IMR-90 (cell line): ENCODE measurements around the gene NELFCD. TPM values are rescaled to one million over a fixed set of nuclear protein-coding genes. Genes with fewer than 3 reads are reported as not detected.

ENCODE experiments used
- ATAC-seq: fragments of 200-7000 bp; cut with Tn5 transposase; 2 replicates; pipeline ENCODE4 v1.9.1; 2020; ENCODE audit warnings: low read depth, mild to moderate bottlenecking, moderate library complexity
- BruUV-seq: library from RNA; stranded (reverse); fragments of 400-500 nt; replicated peaks from 2 replicates; lab custom pipeline; 2021; lab: Mats Ljungman, UMichigan
- CTCF ChIA-PET: fragments of 300-600 bp; formaldehyde crosslinking; extraction: SDS; loops from one replicate; lab custom pipeline; 2021; ENCODE audit warnings: antibody characterized with exemption; lab: Yijun Ruan, JAX
- POLR2A ChIA-PET: fragments of 300-600 bp; sonication (Branson Sonifier 250); formaldehyde crosslinking; loops from one replicate; lab custom pipeline; 2022; ENCODE audit warnings: antibody characterized with exemption; ENCODE audit not compliant: unreplicated experiment; lab: Charles Lee
- DNase-seq: peaks from one replicate; pipeline ENCODE4 v3.0.0; 2013
- H2AFZ ChIP-seq: replicated peaks from 2 replicates; pipeline ENCODE3; 2013; ENCODE audit warnings: low read length, mild to moderate bottlenecking; ENCODE audit not compliant: poor library complexity
- H2AK5ac ChIP-seq: 2 replicates; pipeline ENCODE4 v1.6.1; 2013; ENCODE audit warnings: low read depth, low read length, inconsistent platforms
- H2AK9ac ChIP-seq: replicated peaks from 2 replicates; pipeline ENCODE3; 2013; ENCODE audit warnings: mild to moderate bottlenecking, low read depth, low read length, moderate library complexity; ENCODE audit not compliant: poor library complexity
- H2BK120ac ChIP-seq: 2 replicates; pipeline ENCODE4 v1.6.1; 2013; ENCODE audit warnings: low read depth, low read length, inconsistent platforms
- H2BK15ac ChIP-seq: 3 replicates; pipeline ENCODE4 v1.6.1; 2013; ENCODE audit warnings: low read depth, low read length, inconsistent platforms
- H2BK20ac ChIP-seq: 2 replicates; pipeline ENCODE4 v1.6.1; 2013; ENCODE audit warnings: low read depth, mild to moderate bottlenecking, inconsistent platforms, low read length, moderate library complexity
- H2BK5ac ChIP-seq: 2 replicates; pipeline ENCODE4 v1.6.1; 2013; ENCODE audit warnings: mild to moderate bottlenecking, low read depth, low read length, inconsistent platforms; ENCODE audit not compliant: poor library complexity, severe bottlenecking
- H3K14ac ChIP-seq: replicated peaks from 2 replicates; pipeline ENCODE4 v1.6.1; 2013; ENCODE audit warnings: low read depth, low read length, inconsistent platforms
- H3K18ac ChIP-seq: 2 replicates; pipeline ENCODE4 v1.6.1; 2013; ENCODE audit warnings: low read depth, low read length, control low read depth
- H3K23ac ChIP-seq: 2 replicates; pipeline ENCODE4 v1.6.1; 2013; ENCODE audit warnings: low read depth, low read length, inconsistent platforms
- H3K27ac ChIP-seq: 2 replicates; pipeline ENCODE4 v1.5.1; 2013; ENCODE audit warnings: mild to moderate bottlenecking, control low read depth, low read length; ENCODE audit not compliant: insufficient read depth
- H3K27me3 ChIP-seq: 2 replicates; pipeline ENCODE4 v1.6.1; 2013; ENCODE audit warnings: low read length; ENCODE audit not compliant: control insufficient read depth, insufficient read depth
- H3K36me3 ChIP-seq: 2 replicates; pipeline ENCODE4 v1.6.1; 2013; ENCODE audit warnings: low read length, mixed read lengths; ENCODE audit not compliant: control insufficient read depth, insufficient read depth
- H3K4ac ChIP-seq: 2 replicates; pipeline ENCODE4 v1.6.1; 2013; ENCODE audit warnings: low read depth, low read length, inconsistent platforms
- H3K4me1 ChIP-seq: 2 replicates; pipeline ENCODE4 v1.6.1; 2013; ENCODE audit warnings: low read length, mixed read lengths; ENCODE audit not compliant: control insufficient read depth, insufficient read depth
- H3K4me2 ChIP-seq: 2 replicates; pipeline ENCODE4 v1.6.1; 2013; ENCODE audit warnings: low read depth, mild to moderate bottlenecking, control low read depth, low read length, moderate library complexity
- H3K4me3 ChIP-seq: 2 replicates; pipeline ENCODE4 v1.5.1; 2013; ENCODE audit warnings: low read depth, mild to moderate bottlenecking, control low read depth, low read length, moderate library complexity; ENCODE audit not compliant: insufficient read depth
- H3K56ac ChIP-seq: 2 replicates; pipeline ENCODE4 v1.6.1; 2013; ENCODE audit warnings: low read length, inconsistent platforms; ENCODE audit not compliant: insufficient read depth; ENCODE audit errors: extremely low read depth
- H3K79me1 ChIP-seq, 2 experiments: 2 replicates each; pipeline ENCODE4 v1.6.1; 2013; ENCODE audit warnings: low read length in 2 of 2, inconsistent platforms in 1 of 2, low read depth in 1 of 2
- H3K9ac ChIP-seq: 2 replicates; pipeline ENCODE4 v1.6.1; 2013; ENCODE audit warnings: low read depth, low read length, control low read depth
- H3K9me1 ChIP-seq: 2 replicates; pipeline ENCODE4 v1.6.1; 2013; ENCODE audit warnings: low read length, inconsistent platforms; ENCODE audit not compliant: insufficient read depth
- H3K9me3 ChIP-seq: 2 replicates; pipeline ENCODE4 v1.6.1; 2013; ENCODE audit warnings: low read length; ENCODE audit not compliant: control insufficient read depth, insufficient read depth
- H4K20me1 ChIP-seq: 2 replicates; pipeline ENCODE4 v1.6.1; 2013; ENCODE audit warnings: low read length, inconsistent platforms; ENCODE audit not compliant: insufficient read depth
- H4K5ac ChIP-seq: 2 replicates; pipeline ENCODE4 v1.6.1; 2013; ENCODE audit warnings: mild to moderate bottlenecking, low read depth, low read length, control low read depth
- H4K8ac ChIP-seq, 2 experiments: 2 replicates each; pipeline ENCODE4 v1.6.1; 2013; ENCODE audit warnings: low read depth in 2 of 2, low read length in 2 of 2, control low read depth in 1 of 2, inconsistent platforms in 1 of 2
- H4K91ac ChIP-seq: 2 replicates; pipeline ENCODE4 v1.6.1; 2013; ENCODE audit warnings: low read depth, low read length, inconsistent platforms; ENCODE audit not compliant: insufficient read depth
- CEBPB ChIP-seq: IDR thresholded peaks from 2 replicates; pipeline ENCODE4 v1.6.1; 2012; ENCODE audit warnings: low read depth, low read length, improper control_type of control experiment
- CHD1 ChIP-seq: IDR thresholded peaks from 2 replicates; pipeline ENCODE4 v1.6.1; 2012; ENCODE audit warnings: low read depth, low read length, improper control_type of control experiment
- ELK1 ChIP-seq: fragments of 150-350 bp; IDR thresholded peaks from 2 replicates; pipeline ENCODE4 v1.6.1; 2016; ENCODE audit warnings: low read depth, mild to moderate bottlenecking, low read length, moderate library complexity, borderline replicate concordance
- MAFK ChIP-seq: IDR thresholded peaks from 2 replicates; pipeline ENCODE4 v1.6.1; 2012; ENCODE audit warnings: low read depth, low read length, improper control_type of control experiment
- MAZ ChIP-seq: IDR thresholded peaks from 2 replicates; pipeline ENCODE4 v1.6.1; 2012; ENCODE audit warnings: low read depth, mild to moderate bottlenecking, low read length, improper control_type of control experiment, moderate library complexity, borderline replicate concordance
- MXI1 ChIP-seq: IDR thresholded peaks from 2 replicates; pipeline ENCODE4 v1.6.1; 2012; ENCODE audit warnings: low read depth, mild to moderate bottlenecking, low read length, moderate library complexity, borderline replicate concordance
- RFX5 ChIP-seq: IDR thresholded peaks from 2 replicates; pipeline ENCODE4 v1.8.0; 2012; ENCODE audit warnings: low read depth, mild to moderate bottlenecking, low read length, moderate library complexity
- WGBS, 2 experiments: methylation state at CpG; one replicate each; pipeline versions ENCODE4 v1.1.5 to v1.1.7; 2013; ENCODE audit warnings: missing lambda C conversion rate in 2 of 2; ENCODE audit not compliant: insufficient read length in 1 of 2; ENCODE audit errors: extremely low coverage in 2 of 2; 5-methylcytosine and 5-hydroxymethylcytosine counted together
- dilution Hi-C: fragments of 300-500 bp; cut with HindIII; formaldehyde crosslinking; loops from one replicate; pipeline ENCODE4 v1.14.3; 2018; ENCODE audit warnings: low sequenced_read_pairs; ENCODE audit not compliant: unreplicated experiment
- in situ Hi-C: fragments of 300-500 bp; cut with MboI; formaldehyde crosslinking; loops from 3 replicates; pipeline ENCODE4 v1.14.3; 2019; ENCODE audit warnings: low sequenced_read_pairs, inconsistent platforms, mixed read lengths
- intact Hi-C: fragments of 100-400 bp; cut with micrococcal nuclease; formaldehyde crosslinking; loops from 2 replicates; pipeline ENCODE4 v1.10.0; 2022
- polyA plus RNA-seq, 3 experiments: library from polyadenylated mRNA; depleted of rRNA; stranded (reverse); fragments of >200 nt; gene quantifications; 2 replicates each; pipeline ENCODE4 v1.2.3, GENCODE V29; 2012; ENCODE audit warnings: low replicate concordance in 1 of 3
- total RNA-seq: library from RNA; depleted of rRNA; stranded (reverse); fragments of >200 nt; gene quantifications from 2 replicates; pipeline ENCODE4 v1.2.3, GENCODE V29; 2012

NELFCD gene
- total and polyA plus RNA-seq, 2 of the 4 experiments (the other 2 are of a cell fraction) = 88.9 to 94.1 TPM

- dilution Hi-C loops = no loop called here
- H4K91ac ChIP-seq = no peak overlapping the region
- peaks cover 10 to 35% of the 10 kb centered on the region in 2 experiments; a peak in 3 of 4 replicates for H3K79me1 ChIP-seq
- no peak overlapping the region for H2BK20ac ChIP-seq
- H3K14ac ChIP-seq = no peak overlapping the region
- no peak overlapping the region for H3K9ac ChIP-seq
- H2AFZ ChIP-seq = no peak overlapping the region
- H3K23ac ChIP-seq = no peak overlapping the region
- H3K4me3 ChIP-seq = no peak overlapping the region
- H3K56ac ChIP-seq = no peak overlapping the region
- H2AK5ac ChIP-seq = no peak overlapping the region
- no peaks in the 10 kb centered on the region; the same call in 1 of the 2 replicates for H4K20me1 ChIP-seq
- H3K18ac ChIP-seq = no peak overlapping the region
- 78% methylated on average over 15 of the region's 17 CpGs; no CpG with 5 or more reads in 1 of the 2 experiments for WGBS, 2 experiments
- no peak overlapping the region for H2BK5ac ChIP-seq
- no peak overlapping the region for H3K27ac ChIP-seq
- H3K9me3 ChIP-seq = no peaks in the 10 kb centered on the region
- no peak for DNase-seq
- in situ Hi-C loops = no loop called here
- CTCF ChIA-PET = no interaction called here
- H3K9me1 ChIP-seq = peaks cover 11% of the 10 kb centered on the region; the same call in 1 of the 2 replicates
- H3K4me1 ChIP-seq = peaks cover 12% of the 10 kb centered on the region
- TF ChIP-seq CHD1 (no peak), ELK1 (no peak), MXI1 (no peak), MAFK (no peak), CEBPB (no peak), MAZ (no peak), RFX5 (no peak)
- POLR2A ChIA-PET = no interaction called here
- intact Hi-C loops = no loop called here
- no peak overlapping the region for H2BK15ac ChIP-seq
- H2AK9ac ChIP-seq = peak overlapping the region; percentile 61
- no peaks in the 10 kb centered on the region for H3K27me3 ChIP-seq
- no peak overlapping the region for H3K4me2 ChIP-seq
- H3K4ac ChIP-seq = no peak overlapping the region
- no peak overlapping the region for H4K5ac ChIP-seq
- H2BK120ac ChIP-seq = no peak overlapping the region
- no peak for ATAC-seq
- H4K8ac ChIP-seq = no peak overlapping the region
- peaks cover 13% of the 10 kb centered on the region for H3K36me3 ChIP-seq
- no TSS peak for BruUV-seq
These were observed 21.9 kb downstream of the NELFCD start for GRCh38 chr20:59002874-59003399.
